Measurements from ENCODE around the gene LCN2. TPM values are rescaled to one million over a fixed set of nuclear protein-coding genes. Genes with fewer than 3 reads are reported as not detected.

Gene LCN2
- total RNA-seq, 4 donors from 2014 or later = 0.58 to 222 (median 1.4) TPM; not detected in 1

- TF ChIP-seq POLR2A (IDR thresholded peaks at IDR 0.05) = no peak
- no peak for TF ChIP-seq CTCF (IDR thresholded peaks at IDR 0.05)
- Histone ChIP-seq H3K9me3 (no peaks in the 10 kb centered on the region), H3K4me1 (peaks cover 0 to 58% (median 5%) of the 10 kb centered on the region in 3 donors), H3K27me3 (no peaks in the 10 kb centered on the region), H3K4me3 (no peak overlapping the region), H3K27ac (peak overlapping the region in 1 of 4 donors; percentile 0), H3K36me3 (peaks cover 0 to 83% of the 10 kb centered on the region in 2 donors)
- no peak for ATAC-seq
- 84% methylated on average over 4 of the region's 21 CpGs; no CpG with 5 or more reads in 1 of the 2 donors for WGBS, 2 donors (ENCODE audit: low coverage in 1 of 2)
Measured at GRCh38 chr9:128105538-128106175, 43.6 kb upstream of the LCN2 start.

GRCh38 chr9:128106181-128106939, 42.9 kb upstream of the LCN2 start:
- 76 to 97% methylated on average over 5 to 12 of the region's 23 CpGs for WGBS, 2 donors (ENCODE audit: low coverage in 1 of 2)
- H3K36me3 ChIP-seq = peaks cover 0 to 76% of the 10 kb centered on the region in 2 donors

GRCh38 chr9:128106940-128107467, 42.2 kb upstream of the LCN2 start:
- no peak overlapping the region for H3K4me3 ChIP-seq
- H3K4me1 ChIP-seq = peaks cover 0 to 45% (median 0%) of the 10 kb centered on the region in 3 donors
- no peak overlapping the region for H3K27ac ChIP-seq
- no peak for TF ChIP-seq CTCF (IDR thresholded peaks at IDR 0.05)
- TF ChIP-seq POLR2AphosphoS5 (IDR thresholded peaks at IDR 0.05) = no peak
- TF ChIP-seq POLR2A (IDR thresholded peaks at IDR 0.05) = no peak
- TF ChIP-seq EP300 (IDR thresholded peaks at IDR 0.05) = no peak
- no peaks in the 10 kb centered on the region for H3K9me3 ChIP-seq
- WGBS, 2 donors (ENCODE audit: low coverage in 1 of 2) = 83% methylated on average over 2 of the region's 23 CpGs; no CpG with 5 or more reads in 1 of the 2 donors
- H3K27me3 ChIP-seq = no peaks in the 10 kb centered on the region
- ATAC-seq = no peak
- peaks cover 0 to 69% of the 10 kb centered on the region in 2 donors for H3K36me3 ChIP-seq

More at GRCh38 chr9:128106181-128106939, 42.9 kb upstream of the LCN2 start:
- ATAC-seq = no peak
- TF ChIP-seq POLR2A (IDR thresholded peaks at IDR 0.05) (no peak), EP300 (IDR thresholded peaks at IDR 0.05) (no peak), CTCF (IDR thresholded peaks at IDR 0.05) (no peak)
- H3K4me3 ChIP-seq = no peak overlapping the region
- no peaks in the 10 kb centered on the region for H3K27me3 ChIP-seq
- H3K4me1 ChIP-seq = peaks cover 0 to 51% (median 0%) of the 10 kb centered on the region in 3 donors
- H3K9me3 ChIP-seq = no peaks in the 10 kb centered on the region
- H3K27ac ChIP-seq = peak overlapping the region in 1 of 4 donors; percentile 0

DNA sequence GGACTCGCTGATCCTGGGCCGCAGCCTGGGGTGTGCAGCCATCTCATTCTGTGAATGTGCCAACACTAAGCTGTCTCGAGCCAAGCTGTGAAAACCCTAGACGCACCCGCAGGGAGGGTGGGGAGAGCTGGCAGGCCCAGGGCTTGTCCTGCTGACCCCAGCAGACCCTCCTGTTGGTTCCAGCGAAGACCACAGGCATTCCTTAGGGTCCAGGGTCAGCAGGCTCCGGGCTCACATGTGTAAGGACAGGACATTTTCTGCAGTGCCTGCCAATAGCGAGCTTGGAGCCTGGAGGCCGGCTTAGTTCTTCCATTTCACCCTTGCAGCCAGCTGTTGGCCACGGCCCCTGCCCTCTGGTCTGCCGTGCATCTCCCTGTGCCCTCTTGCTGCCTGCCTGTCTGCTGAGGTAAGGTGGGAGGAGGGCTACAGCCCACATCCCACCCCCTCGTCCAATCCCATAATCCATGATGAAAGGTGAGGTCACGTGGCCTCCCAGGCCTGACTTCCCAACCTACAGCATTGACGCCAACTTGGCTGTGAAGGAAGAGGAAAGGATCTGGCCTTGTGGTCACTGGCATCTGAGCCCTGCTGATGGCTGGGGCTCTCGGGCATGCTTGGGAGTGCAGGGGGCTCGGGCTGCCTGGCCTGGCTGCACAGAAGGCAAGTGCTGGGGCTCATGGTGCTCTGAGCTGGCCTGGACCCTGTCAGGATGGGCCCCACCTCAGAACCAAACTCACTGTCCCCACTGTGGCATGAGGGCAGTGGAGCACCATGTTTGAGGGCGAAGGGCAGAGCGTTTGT, 41.6 kb upstream of the LCN2 start:
- H3K27ac ChIP-seq = peak overlapping the region in 1 of 4 donors; percentile 6
- H3K27me3 ChIP-seq = no peaks in the 10 kb centered on the region
- H3K4me3 ChIP-seq = no peak overlapping the region
- TF ChIP-seq EP300 (IDR thresholded peaks at IDR 0.05) = no peak
- TF ChIP-seq POLR2A (IDR thresholded peaks at IDR 0.05) = no peak
- no peak for TF ChIP-seq POLR2AphosphoS5 (IDR thresholded peaks at IDR 0.05)
- TF ChIP-seq CTCF (IDR thresholded peaks at IDR 0.05) = no peak
- peaks cover 0 to 67% of the 10 kb centered on the region in 2 donors for H3K36me3 ChIP-seq
- WGBS, 2 donors (ENCODE audit: low coverage in 1 of 2) = 72% methylated on average over 7 of the region's 18 CpGs; no CpG with 5 or more reads in 1 of the 2 donors
- H3K4me1 ChIP-seq = peaks cover 0 to 39% (median 0%) of the 10 kb centered on the region in 3 donors
- no peak for ATAC-seq
- H3K9me3 ChIP-seq = no peaks in the 10 kb centered on the region
